GM12878 (cell line): ENCODE measurements around the gene KRTAP19-1. TPM values are rescaled to one million over a fixed set of nuclear protein-coding genes. Genes with fewer than 3 reads are reported as not detected.

Experiments used
- CEBPB ChIP-seq, 2 experiments: fragments of 150-350 bp in 1 of 2; IDR thresholded peaks; 2 replicates each; pipeline ENCODE4 v1.6.1; 2012 to 2014; ENCODE audit warnings: low read depth in 2 of 2, low read length in 2 of 2, borderline replicate concordance in 1 of 2, inconsistent platforms in 1 of 2
- SIX5 ChIP-seq: IDR thresholded peaks from 2 replicates; pipeline ENCODE4 v1.6.1; 2011; ENCODE audit warnings: mild to moderate bottlenecking, low read depth, low read length, moderate library complexity; ENCODE audit not compliant: severe bottlenecking
- ZBTB40 ChIP-seq: fragments of 450-650 bp; IDR thresholded peaks from 2 replicates; pipeline ENCODE4 v1.6.1; 2016; ENCODE audit warnings: mild to moderate bottlenecking, moderate library complexity, borderline replicate concordance
- polyA plus RNA-seq, 11 experiments: library from polyadenylated mRNA; depleted of rRNA in 4 of 11; unstranded in 6 of 11; stranded (reverse) in 5 of 11; fragments of >200 nt; fragmentation: Nextera tagmentation in 4 of 11; fragmentation: Illumina TruSeq in 1 of 11; extraction: Ambion mirVana in 4 of 11; extraction: Trizol in 1 of 11; gene quantifications; 1 replicate in 1 of 11; 2 replicates in 10 of 11; pipeline versions ENCODE4 v1.2.1 to v1.2.3, GENCODE V29; 2011 to 2016; ENCODE audit warnings: inconsistent platforms in 2 of 11, missing spikeins in 2 of 11, low read depth in 1 of 11
- total RNA-seq, 4 experiments: library from RNA; depleted of rRNA in 3 of 4; stranded (reverse); fragments of >200 nt in 3 of 4; fragmentation: Illumina TruSeq in 1 of 4; extraction: Trizol in 1 of 4; gene quantifications; 2 replicates each; pipeline versions ENCODE4 v1.2.1 to v1.2.3, GENCODE V29; 2013 to 2021
- TF ChIP-seq, protein P1 (sequence below): fragments of 450-650 bp; IDR thresholded peaks from 2 replicates; pipeline ENCODE4 v1.6.1; 2016; ENCODE audit warnings: mild to moderate bottlenecking
- TF ChIP-seq, protein P2 (sequence below): fragments of 450-650 bp; formaldehyde crosslinking; IDR thresholded peaks from 2 replicates; pipeline ENCODE4 v1.5.0; 2022; ENCODE audit warnings: mild to moderate bottlenecking, missing genetic modification characterization

The KRTAP19-1 gene
- total and polyA plus RNA-seq, 10 of the 15 experiments (the other 5 are each of a cell fraction or from before 2014, with no cell fraction given) = not detected

GRCh38 chr21:30439975-30440374, 40.2 kb downstream of the KRTAP19-1 start, which contains the start of gene KRTAP15-1 (continued):
- TF ChIP-seq, protein P1, sequence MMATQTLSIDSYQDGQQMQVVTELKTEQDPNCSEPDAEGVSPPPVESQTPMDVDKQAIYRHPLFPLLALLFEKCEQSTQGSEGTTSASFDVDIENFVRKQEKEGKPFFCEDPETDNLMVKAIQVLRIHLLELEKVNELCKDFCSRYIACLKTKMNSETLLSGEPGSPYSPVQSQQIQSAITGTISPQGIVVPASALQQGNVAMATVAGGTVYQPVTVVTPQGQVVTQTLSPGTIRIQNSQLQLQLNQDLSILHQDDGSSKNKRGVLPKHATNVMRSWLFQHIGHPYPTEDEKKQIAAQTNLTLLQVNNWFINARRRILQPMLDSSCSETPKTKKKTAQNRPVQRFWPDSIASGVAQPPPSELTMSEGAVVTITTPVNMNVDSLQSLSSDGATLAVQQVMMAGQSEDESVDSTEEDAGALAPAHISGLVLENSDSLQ = no peak
- TF ChIP-seq ZBTB40 (no peak), CEBPB (IDR thresholded peaks at IDR 0.05; ENCODE audit: borderline replicate concordance in 1 of 2, low read depth in 2 of 2, low read length in 2 of 2) (no peak), SIX5 (no peak)
- TF ChIP-seq, protein P2, sequence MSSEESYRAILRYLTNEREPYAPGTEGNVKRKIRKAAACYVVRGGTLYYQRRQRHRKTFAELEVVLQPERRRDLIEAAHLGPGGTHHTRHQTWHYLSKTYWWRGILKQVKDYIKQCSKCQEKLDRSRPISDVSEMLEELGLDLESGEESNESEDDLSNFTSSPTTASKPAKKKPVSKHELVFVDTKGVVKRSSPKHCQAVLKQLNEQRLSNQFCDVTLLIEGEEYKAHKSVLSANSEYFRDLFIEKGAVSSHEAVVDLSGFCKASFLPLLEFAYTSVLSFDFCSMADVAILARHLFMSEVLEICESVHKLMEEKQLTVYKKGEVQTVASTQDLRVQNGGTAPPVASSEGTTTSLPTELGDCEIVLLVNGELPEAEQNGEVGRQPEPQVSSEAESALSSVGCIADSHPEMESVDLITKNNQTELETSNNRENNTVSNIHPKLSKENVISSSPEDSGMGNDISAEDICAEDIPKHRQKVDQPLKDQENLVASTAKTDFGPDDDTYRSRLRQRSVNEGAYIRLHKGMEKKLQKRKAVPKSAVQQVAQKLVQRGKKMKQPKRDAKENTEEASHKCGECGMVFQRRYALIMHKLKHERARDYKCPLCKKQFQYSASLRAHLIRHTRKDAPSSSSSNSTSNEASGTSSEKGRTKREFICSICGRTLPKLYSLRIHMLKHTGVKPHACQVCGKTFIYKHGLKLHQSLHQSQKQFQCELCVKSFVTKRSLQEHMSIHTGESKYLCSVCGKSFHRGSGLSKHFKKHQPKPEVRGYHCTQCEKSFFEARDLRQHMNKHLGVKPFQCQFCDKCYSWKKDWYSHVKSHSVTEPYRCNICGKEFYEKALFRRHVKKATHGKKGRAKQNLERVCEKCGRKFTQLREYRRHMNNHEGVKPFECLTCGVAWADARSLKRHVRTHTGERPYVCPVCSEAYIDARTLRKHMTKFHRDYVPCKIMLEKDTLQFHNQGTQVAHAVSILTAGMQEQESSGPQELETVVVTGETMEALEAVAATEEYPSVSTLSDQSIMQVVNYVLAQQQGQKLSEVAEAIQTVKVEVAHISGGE (CRISPR knock-in tag) = no peak
